B cell (primary cell): Measurements from ENCODE around the gene DTWD2. TPM values are rescaled to one million over a fixed set of nuclear protein-coding genes. Genes with fewer than 3 reads are reported as not detected.

Experiments
- ATAC-seq: fragments of 200-7000 bp; cut with Tn5 transposase; one replicate; pipeline ENCODE4 v1.10.0; 2021; ENCODE audit warnings: low read depth, mild to moderate bottlenecking, moderate number of reproducible peaks, moderate library complexity
- CTCF ChIA-PET: fragments of 350-600 bp; sonication (Branson Sonifier 250); formaldehyde crosslinking; loops from one replicate; lab custom pipeline; 2021; ENCODE audit warnings: antibody characterized with exemption, inconsistent platforms; lab: Charles Lee
- POLR2A ChIA-PET: fragments of 350-600 bp; sonication (Branson Sonifier 250); formaldehyde crosslinking; loops from one replicate; lab custom pipeline; 2021; ENCODE audit warnings: antibody characterized with exemption; lab: Charles Lee
- DNase-seq: peaks from one replicate; pipeline ENCODE4 v3.0.0; 2013
- H2AFZ ChIP-seq: 2 replicates; pipeline ENCODE4 v1.6.1; 2012; ENCODE audit warnings: mild to moderate bottlenecking, low read depth, low read length; ENCODE audit not compliant: insufficient read depth, poor library complexity, severe bottlenecking
- H3K27ac ChIP-seq, 2 donors: 1 replicate in 1 of 2; 2 replicates in 1 of 2; pipeline ENCODE4 v1.5.1; 2012 to 2013; ENCODE audit warnings: low read length in 2 of 2, mild to moderate bottlenecking in 2 of 2, moderate library complexity in 1 of 2
- H3K27me3 ChIP-seq, 4 experiments: fragments of 200-600 bp in 1 of 4; sonication (generic) in 1 of 4; replicated peaks in 1 of 4; 1 replicate in 2 of 4; 2 replicates in 2 of 4; pipeline versions ENCODE4 v1.6.1 to v1.7.0; 2013 to 2016; ENCODE audit warnings: low read length in 3 of 4, mild to moderate bottlenecking in 2 of 4, mixed read lengths in 1 of 4, moderate library complexity in 1 of 4; ENCODE audit not compliant: insufficient read depth in 4 of 4, control insufficient read depth in 3 of 4; ENCODE audit errors: control extremely low read depth in 1 of 4
- H3K36me3 ChIP-seq, 2 experiments: replicated peaks in 1 of 2; 1 replicate in 1 of 2; 2 replicates in 1 of 2; pipeline versions ENCODE4 v1.6.1 to v1.7.1; 2013; ENCODE audit warnings: low read length in 1 of 2; ENCODE audit not compliant: insufficient read depth in 2 of 2, control insufficient read depth in 1 of 2; ENCODE audit errors: control extremely low read depth in 1 of 2, extremely low read depth in 1 of 2
- H3K4me1 ChIP-seq, 2 donors: fragments of 200-600 bp in 1 of 2; sonication (generic) in 1 of 2; 1 replicate in 1 of 2; 2 replicates in 1 of 2; pipeline versions ENCODE4 v1.5.1 to v1.6.1; 2013 to 2017; ENCODE audit warnings: low read length in 2 of 2; ENCODE audit not compliant: control insufficient read depth in 2 of 2, insufficient read depth in 2 of 2
- H3K4me2 ChIP-seq: replicated peaks from 2 replicates; pipeline ENCODE3; 2012; ENCODE audit warnings: mild to moderate bottlenecking, low read depth, low read length; ENCODE audit not compliant: poor library complexity, severe bottlenecking
- H3K4me3 ChIP-seq, 5 experiments: fragments of 200-600 bp in 1 of 5; sonication (generic) in 1 of 5; 1 replicate in 3 of 5; 2 replicates in 2 of 5; pipeline versions ENCODE4 v1.5.1 to v1.7.0; 2011 to 2016; ENCODE audit warnings: low read length in 4 of 5, mild to moderate bottlenecking in 4 of 5, low read depth in 2 of 5, control low read depth in 1 of 5, moderate library complexity in 1 of 5; ENCODE audit not compliant: insufficient read depth in 1 of 5; ENCODE audit errors: control extremely low read depth in 1 of 5, extremely low read depth in 1 of 5
- H3K79me2 ChIP-seq: fragments of 200-600 bp; sonication (generic); one replicate; pipeline ENCODE4 v1.6.0; 2016; ENCODE audit warnings: low read length; ENCODE audit not compliant: control insufficient read depth, insufficient read depth
- H3K9ac ChIP-seq: fragments of 200-600 bp; sonication (generic); 2 replicates; pipeline ENCODE4 v1.6.1; 2017; ENCODE audit warnings: mild to moderate bottlenecking, low read length, moderate library complexity
- H3K9me3 ChIP-seq, 3 donors: one replicate each; pipeline versions ENCODE4 v1.6.1 to v1.7.1; 2013; ENCODE audit warnings: low read length in 2 of 3; ENCODE audit not compliant: control insufficient read depth in 2 of 3, insufficient read depth in 1 of 3; ENCODE audit errors: control extremely low read depth in 1 of 3
- H4K20me1 ChIP-seq: 2 replicates; pipeline ENCODE4 v1.6.0; 2012; ENCODE audit warnings: mild to moderate bottlenecking, low read length; ENCODE audit not compliant: insufficient read depth, control insufficient read depth, poor library complexity, severe bottlenecking
- H3K27ac Mint-ChIP-seq: one replicate; pipeline ENCODE4 v1.8.0; 2021; ENCODE audit warnings: mixed read lengths
- H3K27me3 Mint-ChIP-seq: one replicate; pipeline ENCODE4 v1.8.0; 2021; ENCODE audit warnings: mixed read lengths
- H3K4me1 Mint-ChIP-seq: one replicate; pipeline ENCODE4 v1.8.0; 2021; ENCODE audit warnings: mixed read lengths
- H3K4me3 Mint-ChIP-seq: one replicate; pipeline ENCODE4 v1.8.0; 2021; ENCODE audit warnings: mixed read lengths
- H3K9me3 Mint-ChIP-seq: one replicate; pipeline ENCODE4 v1.8.0; 2022; ENCODE audit warnings: mixed read lengths; ENCODE audit not compliant: insufficient read depth
- CTCF ChIP-seq: fragments of 200-600 bp; IDR thresholded peaks from one replicate; pipeline ENCODE4 v1.8.0; 2022; ENCODE audit warnings: antibody characterized with exemption, mild to moderate bottlenecking
- EZH2 ChIP-seq: IDR thresholded peaks from 2 replicates; pipeline ENCODE4 v1.6.1; 2012; ENCODE audit warnings: borderline replicate concordance, low read depth, mild to moderate bottlenecking, moderate library complexity, low read length; ENCODE audit not compliant: insufficient read depth, poor library complexity, severe bottlenecking
- WGBS: methylation state at CpG from one replicate; pipeline ENCODE4 v1.1.5; 2013; ENCODE audit warnings: missing lambda C conversion rate; ENCODE audit not compliant: insufficient coverage; 5-methylcytosine and 5-hydroxymethylcytosine counted together
- intact Hi-C: fragments of 100-400 bp; cut with micrococcal nuclease; formaldehyde crosslinking; loops from one replicate; pipeline ENCODE4 v1.10.0; 2022
- polyA plus RNA-seq: library from polyadenylated mRNA; depleted of rRNA; stranded (reverse); fragments of >200 nt; gene quantifications from 2 replicates; pipeline ENCODE4 v1.2.3, GENCODE V29; 2012
- total RNA-seq, 2 donors: library from RNA; stranded (reverse); fragments of 120-200 nt in 1 of 2; gene quantifications; 1 replicate in 1 of 2; 2 replicates in 1 of 2; pipeline versions ENCODE4 v1.2.3 to v1.2.4, GENCODE V29; 2013 to 2022

The DTWD2 gene
- total and polyA plus RNA-seq, 2 donors (not counting 1 experiment from before 2014, with no cell fraction given), result 3.7 to 6.0 TPM

- H3K27ac Mint-ChIP-seq, result no peak overlapping the region
Observed at GRCh38 chr5:118888556-118888955, 99.8 kb downstream of the DTWD2 start.

GRCh38 chr5:118883362-118883761 is 105.0 kb downstream of the DTWD2 start:
- H3K9me3 Mint-ChIP-seq, result peaks cover 4% of the 10 kb centered on the region
- Histone ChIP-seq H3K4me3 (no peak overlapping the region), H3K4me2 (no peak overlapping the region), H3K27me3 (no peaks in the 10 kb centered on the region), H3K79me2 (no peaks in the 10 kb centered on the region), H2AFZ (no peak overlapping the region), H3K36me3 (no peaks in the 10 kb centered on the region), H3K9ac (no peak overlapping the region), H3K4me1 (no peaks in the 10 kb centered on the region), H3K27ac (no peak overlapping the region), H3K9me3 (peaks cover 0 to 12% (median 0%) of the 10 kb centered on the region in 3 donors), H4K20me1 (no peaks in the 10 kb centered on the region)
- H3K27me3 Mint-ChIP-seq, result no peaks in the 10 kb centered on the region
- DNase-seq (no peak), ATAC-seq (no peak)
- no CpG with 5 or more reads among the region's 2 CpGs for WGBS
- intact Hi-C loops, result no loop called here
- H3K27ac Mint-ChIP-seq, result no peak overlapping the region
- no peak for TF ChIP-seq CTCF
- TF ChIP-seq EZH2, result no peak
- no peak overlapping the region for H3K4me3 Mint-ChIP-seq
- CTCF ChIA-PET, result no interaction called here
- POLR2A ChIA-PET, result no interaction called here
- peaks cover 4% of the 10 kb centered on the region for H3K4me1 Mint-ChIP-seq

More at GRCh38 chr5:118888556-118888955, 99.8 kb downstream of the DTWD2 start:
- no peaks in the 10 kb centered on the region for H3K79me2 ChIP-seq
- peaks cover 0 to 1% of the 10 kb centered on the region in 2 experiments for H3K36me3 ChIP-seq
- DNase-seq, result no peak
- H3K4me3 Mint-ChIP-seq, result no peak overlapping the region
- CTCF ChIA-PET, result no interaction called here
- H3K9ac ChIP-seq, result no peak overlapping the region
- no peaks in the 10 kb centered on the region for H3K9me3 Mint-ChIP-seq
- no peaks in the 10 kb centered on the region for H3K27me3 ChIP-seq
- ATAC-seq, result no peak
- TF ChIP-seq EZH2, result no peak
- no peak for TF ChIP-seq CTCF
- no peaks in the 10 kb centered on the region for H4K20me1 ChIP-seq
- intact Hi-C loops, result no loop called here
- H2AFZ ChIP-seq, result no peak overlapping the region
- H3K4me2 ChIP-seq, result no peak overlapping the region
- no peak overlapping the region for H3K27ac ChIP-seq
- POLR2A ChIA-PET, result no interaction called here
- peaks cover under 1% of the 10 kb centered on the region for H3K4me1 Mint-ChIP-seq
- H3K27me3 Mint-ChIP-seq, result no peaks in the 10 kb centered on the region
- WGBS, result no CpG with 5 or more reads among the region's 2 CpGs
- H3K9me3 ChIP-seq, result no peaks in the 10 kb centered on the region
- H3K4me1 ChIP-seq, result no peaks in the 10 kb centered on the region
- no peak overlapping the region for H3K4me3 ChIP-seq
